GM12801 (cell line): Measurements from ENCODE around the gene UTS2R.

ENCODE experiments used
- CTCF ChIP-seq: IDR thresholded peaks from one replicate; pipeline ENCODE4 v1.5.1; 2011; ENCODE audit warnings: control low read depth; ENCODE audit not compliant: insufficient read length; ENCODE audit errors: extremely low read depth

Gene UTS2R

GRCh38 chr17:82348434-82348833 lies 23.1 kb upstream of the UTS2R start:
- no peak for TF ChIP-seq CTCF

- no peak for TF ChIP-seq CTCF
These were observed 22.7 kb upstream of the UTS2R start for GRCh38 chr17:82348866-82349265.

- no peak for TF ChIP-seq CTCF
These were observed 22.3 kb upstream of the UTS2R start for GRCh38 chr17:82349287-82349701.

GRCh38 chr17:82350182-82351030 lies 21.2 kb upstream of the UTS2R start:
- no peak for TF ChIP-seq CTCF

- no peak for TF ChIP-seq CTCF
These were observed 20.3 kb upstream of the UTS2R start for GRCh38 chr17:82351254-82351712.

GRCh38 chr17:82351713-82352488 lies 19.7 kb upstream of the UTS2R start:
- peak; percentile 52 for TF ChIP-seq CTCF

GRCh38 chr17:82353484-82353883 lies 18.1 kb upstream of the UTS2R start:
- no peak for TF ChIP-seq CTCF
